GM18526 (cell line): ENCODE data around the gene FURIN.

Source experiments
- POLR2A ChIP-seq: IDR thresholded peaks from 3 replicates; pipeline ENCODE4 v1.6.1; 2011; ENCODE audit not compliant: insufficient read length; ENCODE audit errors: extremely low read depth

Gene FURIN

DNA sequence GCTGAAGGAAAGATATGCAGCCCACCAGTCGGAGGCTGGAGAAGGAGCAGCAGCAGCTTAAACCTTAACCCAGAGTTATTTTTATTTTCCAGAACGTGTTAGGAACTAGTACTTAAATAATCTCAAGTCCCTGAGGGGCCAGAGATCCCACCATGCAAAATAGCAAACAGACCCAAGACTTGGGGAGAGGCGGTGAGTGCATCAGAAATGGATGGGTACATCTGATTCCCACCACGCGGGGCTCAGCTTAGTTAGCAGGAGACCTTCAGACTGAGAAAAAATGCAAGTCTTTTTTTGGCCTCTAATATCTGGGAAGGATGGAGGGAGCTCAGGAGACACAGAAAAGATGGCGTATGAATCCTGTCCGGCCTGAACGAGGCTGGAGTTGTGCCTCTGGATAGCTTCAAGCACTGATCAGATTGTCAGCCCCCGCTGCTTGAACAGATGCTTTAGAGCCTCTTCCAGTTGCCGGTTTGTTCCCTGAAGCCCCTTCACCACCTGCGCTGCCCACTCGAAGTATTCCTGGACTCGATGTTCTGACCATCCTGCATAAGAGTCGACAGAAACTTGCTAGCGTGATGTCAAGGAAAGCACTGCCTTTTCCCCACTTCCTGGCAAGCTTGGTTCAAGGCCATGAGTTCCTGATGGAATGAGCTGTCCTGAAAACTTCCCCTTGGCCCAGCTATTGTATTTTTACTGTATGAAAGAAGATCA lies 62.6 kb downstream of the FURIN start:
- TF ChIP-seq POLR2A = no peak

GRCh38 chr15:90931575-90931827 lies 63.1 kb downstream of the FURIN start:
- no peak for TF ChIP-seq POLR2A

- TF ChIP-seq POLR2A = peak; percentile 81
Measured at GRCh38 chr15:90931828-90932659, 63.7 kb downstream of the FURIN start, which contains the start of gene HDDC3. Gene HDDC3 (minus strand): TSS chr15:90932549. CDS start chr15:90932540, 9 bp downstream.

DNA sequence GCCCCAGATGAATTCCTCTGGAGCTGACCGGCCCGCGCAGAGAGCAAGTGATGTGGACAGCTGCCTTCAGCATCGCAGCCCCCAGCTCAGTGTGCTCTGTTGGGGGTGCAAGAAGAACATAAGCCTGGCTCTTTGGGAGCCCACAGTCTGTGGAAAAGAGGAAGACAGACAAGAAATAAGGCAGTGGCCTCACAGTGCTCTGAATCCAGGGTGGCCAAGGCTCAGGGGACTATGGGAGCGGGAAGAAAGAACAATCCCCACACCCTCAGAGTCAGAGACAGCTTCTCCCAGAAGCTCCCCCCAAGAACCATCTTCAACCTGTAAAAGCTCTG lies 64.2 kb downstream of the FURIN start:
- no peak for TF ChIP-seq POLR2A
